Naive thymus-derived CD4-positive, alpha-beta T cell (primary cell): Measurements from ENCODE around the gene CCDC148. TPM values are rescaled to one million over a fixed set of nuclear protein-coding genes. Genes with fewer than 3 reads are reported as not detected.

Experiments
- ATAC-seq: fragments of 150-1000 bp; cut with Tn5 transposase; 2 replicates; pipeline ENCODE4 v1.10.0; 2021; ENCODE audit warnings: mild to moderate bottlenecking, moderate library complexity
- CTCF ChIA-PET: fragments of 350-600 bp; sonication (Branson Sonifier 250); formaldehyde crosslinking; loops from one replicate; lab custom pipeline; 2021; ENCODE audit warnings: antibody characterized with exemption; lab: Charles Lee
- POLR2A ChIA-PET: fragments of 350-600 bp; sonication (Branson Sonifier 250); formaldehyde crosslinking; loops from one replicate; lab custom pipeline; 2021; ENCODE audit warnings: antibody characterized with exemption, inconsistent platforms; lab: Charles Lee
- DNase-seq, 9 donors: peaks; one replicate each; pipeline versions ENCODE4 v3.0.0 to v3.0.0-alpha.2; 2020 to 2022; ENCODE audit warnings: mixed read lengths in 1 of 9
- H3K27ac ChIP-seq: one replicate; pipeline ENCODE4 v1.7.0; 2013; ENCODE audit warnings: mild to moderate bottlenecking, low read depth, low read length, moderate library complexity
- H3K27me3 ChIP-seq, 2 donors: one replicate each; pipeline ENCODE4 v1.7.0; 2013; ENCODE audit warnings: low read length in 2 of 2, mild to moderate bottlenecking in 2 of 2, moderate library complexity in 2 of 2; ENCODE audit not compliant: control insufficient read depth in 2 of 2, insufficient read depth in 2 of 2
- H3K36me3 ChIP-seq, 3 experiments: 1 replicate in 2 of 3; 2 replicates in 1 of 3; pipeline ENCODE4 v1.7.0; 2013; ENCODE audit warnings: low read length in 3 of 3, mild to moderate bottlenecking in 3 of 3, moderate library complexity in 1 of 3; ENCODE audit not compliant: insufficient read depth in 3 of 3, control insufficient read depth in 2 of 3
- H3K4me1 ChIP-seq, 2 donors: one replicate each; pipeline ENCODE4 v1.7.0; 2013; ENCODE audit warnings: low read length in 2 of 2, mild to moderate bottlenecking in 2 of 2, moderate library complexity in 1 of 2; ENCODE audit not compliant: control insufficient read depth in 2 of 2, insufficient read depth in 2 of 2
- H3K4me3 ChIP-seq: 2 replicates; pipeline ENCODE4 v1.7.0; 2013; ENCODE audit warnings: mild to moderate bottlenecking, low read length
- H3K9me3 ChIP-seq, 3 experiments: 1 replicate in 2 of 3; 2 replicates in 1 of 3; pipeline ENCODE4 v1.7.0; 2013; ENCODE audit warnings: low read length in 3 of 3; ENCODE audit not compliant: control insufficient read depth in 2 of 3
- H3K27ac Mint-ChIP-seq, 9 donors: one replicate each; pipeline ENCODE4 v1.8.0; 2020 to 2022; ENCODE audit warnings: mixed read lengths in 9 of 9, mild to moderate bottlenecking in 8 of 9, moderate library complexity in 5 of 9, inconsistent platforms in 2 of 9
- H3K27me3 Mint-ChIP-seq, 5 donors: one replicate each; pipeline ENCODE4 v1.8.0; 2021 to 2022; ENCODE audit warnings: mixed read lengths in 5 of 5, mild to moderate bottlenecking in 1 of 5
- H3K36me3 Mint-ChIP-seq, 5 donors: one replicate each; pipeline ENCODE4 v1.8.0; 2020 to 2022; ENCODE audit warnings: mixed read lengths in 5 of 5, mild to moderate bottlenecking in 3 of 5, inconsistent platforms in 1 of 5
- H3K4me1 Mint-ChIP-seq, 7 donors: one replicate each; pipeline ENCODE4 v1.8.0; 2020 to 2022; ENCODE audit warnings: mixed read lengths in 7 of 7, mild to moderate bottlenecking in 3 of 7, inconsistent platforms in 1 of 7
- H3K4me3 Mint-ChIP-seq, 10 donors: one replicate each; pipeline ENCODE4 v1.8.0; 2020 to 2022; ENCODE audit warnings: mild to moderate bottlenecking in 10 of 10, mixed read lengths in 10 of 10, moderate library complexity in 6 of 10, inconsistent platforms in 2 of 10
- H3K9me3 Mint-ChIP-seq, 11 donors: one replicate each; pipeline ENCODE4 v1.8.0; 2020 to 2022; ENCODE audit warnings: mixed read lengths in 11 of 11, mild to moderate bottlenecking in 4 of 11, inconsistent platforms in 1 of 11, moderate library complexity in 1 of 11
- intact Hi-C, 2 donors: fragments of 100-400 bp; cut with micrococcal nuclease; formaldehyde crosslinking; loops; one replicate each; pipeline ENCODE4 v1.15.1; 2023
- polyA plus RNA-seq, 2 donors: library from polyadenylated mRNA; unstranded; fragments of 300-500 nt; fragmentation: Illumina TruSeq; gene quantifications; one replicate each; pipeline ENCODE4 v1.2.3, GENCODE V29; 2021
- total RNA-seq, 6 experiments: library from RNA in 5 of 6; stranded (reverse) in 5 of 6; gene quantifications; 1 replicate in 5 of 6; 2 replicates in 1 of 6; pipeline ENCODE4 v1.2.3 and lab custom pipeline; 2021 to 2026

CCDC148 gene
- total and polyA plus RNA-seq, 7 experiments from 2014 or later, result 0.14 to 0.54 TPM; not detected in 5

- peaks cover 0 to 4% (median 0%) of the 10 kb centered on the region in 5 donors for H3K36me3 Mint-ChIP-seq
- CTCF ChIA-PET, result no interaction called here
These were observed 34.5 kb upstream of the CCDC148 start for GRCh38 chr2:158491072-158491471.

GRCh38 chr2:158489366-158490112 is 33.0 kb upstream of the CCDC148 start:
- Mint-ChIP-seq H3K27ac (no peak overlapping the region), H3K36me3 (peaks cover 0 to 4% (median 0%) of the 10 kb centered on the region in 5 donors), H3K4me3 (no peak overlapping the region), H3K4me1 (peaks cover 0 to 13% (median 0%) of the 10 kb centered on the region in 7 donors), H3K27me3 (no peaks in the 10 kb centered on the region), H3K9me3 (no peaks in the 10 kb centered on the region)
- POLR2A ChIA-PET, result no interaction called here
- no peaks in the 10 kb centered on the region for H3K27me3 ChIP-seq
- ATAC-seq (no peak), DNase-seq (no peak)
- H3K27ac ChIP-seq, result no peak overlapping the region
- no peaks in the 10 kb centered on the region for H3K9me3 ChIP-seq
- no peak overlapping the region for H3K4me3 ChIP-seq
- no peaks in the 10 kb centered on the region for H3K36me3 ChIP-seq
- CTCF ChIA-PET, result no interaction called here
- intact Hi-C loops, result no loop called here
- H3K4me1 ChIP-seq, result no peaks in the 10 kb centered on the region

More at GRCh38 chr2:158491072-158491471, 34.5 kb upstream of the CCDC148 start:
- H3K4me3 ChIP-seq, result no peak overlapping the region
- intact Hi-C loops, result no loop called here
- no peaks in the 10 kb centered on the region for H3K4me1 ChIP-seq
- no peak overlapping the region for H3K27ac Mint-ChIP-seq
- no peak overlapping the region for H3K27ac ChIP-seq
- DNase-seq (no peak), ATAC-seq (no peak)
- H3K4me1 Mint-ChIP-seq, result peaks cover 0 to 13% (median 0%) of the 10 kb centered on the region in 7 donors
- no peaks in the 10 kb centered on the region for H3K27me3 ChIP-seq
- H3K27me3 Mint-ChIP-seq, result no peaks in the 10 kb centered on the region
- POLR2A ChIA-PET, result no interaction called here
- no peaks in the 10 kb centered on the region for H3K9me3 ChIP-seq
- H3K4me3 Mint-ChIP-seq, result no peak overlapping the region
- H3K36me3 ChIP-seq, result no peaks in the 10 kb centered on the region
- H3K9me3 Mint-ChIP-seq, result no peaks in the 10 kb centered on the region

- intact Hi-C loops, result no loop called here
- no peak overlapping the region for H3K4me3 ChIP-seq
- ATAC-seq (no peak), DNase-seq (no peak)
- no peak overlapping the region for H3K27ac ChIP-seq
- no peaks in the 10 kb centered on the region for H3K27me3 Mint-ChIP-seq
- no peaks in the 10 kb centered on the region for H3K27me3 ChIP-seq
- H3K9me3 Mint-ChIP-seq, result no peaks in the 10 kb centered on the region
- H3K36me3 Mint-ChIP-seq, result peaks cover 0 to 4% (median 0%) of the 10 kb centered on the region in 5 donors
- ChIA-PET CTCF (no interaction called here), POLR2A (no interaction called here)
- H3K9me3 ChIP-seq, result no peaks in the 10 kb centered on the region
- H3K27ac Mint-ChIP-seq, result no peak overlapping the region
- H3K4me1 ChIP-seq, result no peaks in the 10 kb centered on the region
- no peaks in the 10 kb centered on the region for H3K36me3 ChIP-seq
- no peak overlapping the region for H3K4me3 Mint-ChIP-seq
- peaks cover 0 to 10% (median 0%) of the 10 kb centered on the region in 7 donors for H3K4me1 Mint-ChIP-seq
These were observed 32.1 kb upstream of the CCDC148 start for GRCh38 chr2:158488442-158489216.

- intact Hi-C loops, result no loop called here
- POLR2A ChIA-PET, result no interaction called here
- Histone ChIP-seq H3K36me3 (no peaks in the 10 kb centered on the region), H3K4me3 (no peak overlapping the region), H3K27ac (no peak overlapping the region), H3K27me3 (no peaks in the 10 kb centered on the region), H3K9me3 (no peaks in the 10 kb centered on the region), H3K4me1 (no peaks in the 10 kb centered on the region)
- no peaks in the 10 kb centered on the region for H3K27me3 Mint-ChIP-seq
- H3K36me3 Mint-ChIP-seq, result peaks cover 0 to 5% (median 1%) of the 10 kb centered on the region in 5 donors
- peaks cover 0 to 8% (median 0%) of the 10 kb centered on the region in 7 donors for H3K4me1 Mint-ChIP-seq
- no peak overlapping the region for H3K4me3 Mint-ChIP-seq
- H3K9me3 Mint-ChIP-seq, result peaks cover 0 to 2% (median 0%) of the 10 kb centered on the region in 11 donors
- CTCF ChIA-PET, result no interaction called here
- DNase-seq (no peak), ATAC-seq (no peak)
- no peak overlapping the region for H3K27ac Mint-ChIP-seq
These were observed 30.9 kb upstream of the CCDC148 start for GRCh38 chr2:158487419-158487818.

- POLR2A ChIA-PET, result no interaction called here
- peaks cover 0 to 5% (median 0%) of the 10 kb centered on the region in 5 donors for H3K36me3 Mint-ChIP-seq
- H3K9me3 ChIP-seq, result no peaks in the 10 kb centered on the region
- CTCF ChIA-PET, result no interaction called here
- no peak overlapping the region for H3K4me3 ChIP-seq
- intact Hi-C loops, result no loop called here
- H3K27ac ChIP-seq, result no peak overlapping the region
- no peak for DNase-seq
- H3K27ac Mint-ChIP-seq, result no peak overlapping the region
- no peak overlapping the region for H3K4me3 Mint-ChIP-seq
- H3K27me3 ChIP-seq, result no peaks in the 10 kb centered on the region
- no peaks in the 10 kb centered on the region for H3K36me3 ChIP-seq
- no peaks in the 10 kb centered on the region for H3K27me3 Mint-ChIP-seq
- H3K9me3 Mint-ChIP-seq, result peaks cover 0 to 2% (median 0%) of the 10 kb centered on the region in 11 donors
- no peaks in the 10 kb centered on the region for H3K4me1 ChIP-seq
- ATAC-seq, result no peak
- peaks cover 0 to 10% (median 0%) of the 10 kb centered on the region in 7 donors for H3K4me1 Mint-ChIP-seq
These were observed 30.4 kb upstream of the CCDC148 start for GRCh38 chr2:158486970-158487325.

GRCh38 chr2:158486150-158486969 is 29.8 kb upstream of the CCDC148 start:
- ATAC-seq (no peak), DNase-seq (no peak)
- Histone ChIP-seq H3K4me3 (no peak overlapping the region), H3K9me3 (no peaks in the 10 kb centered on the region), H3K27me3 (no peaks in the 10 kb centered on the region), H3K27ac (no peak overlapping the region), H3K36me3 (no peaks in the 10 kb centered on the region), H3K4me1 (no peaks in the 10 kb centered on the region)
- peaks cover 0 to 10% (median 0%) of the 10 kb centered on the region in 7 donors for H3K4me1 Mint-ChIP-seq
- no peak overlapping the region for H3K27ac Mint-ChIP-seq
- no peak overlapping the region for H3K4me3 Mint-ChIP-seq
- POLR2A ChIA-PET, result no interaction called here
- H3K36me3 Mint-ChIP-seq, result peaks cover 0 to 5% (median 0%) of the 10 kb centered on the region in 5 donors
- no peaks in the 10 kb centered on the region for H3K27me3 Mint-ChIP-seq
- H3K9me3 Mint-ChIP-seq, result peaks cover 0 to 2% (median 0%) of the 10 kb centered on the region in 11 donors
- intact Hi-C loops, result no loop called here
- CTCF ChIA-PET, result interaction anchor here (0.7 kb wide), 1 partner anchor 1184 kb away, joined by 3 read pairs; no protein-coding TSS in a partner anchor
